Keratinocyte (primary cell): ENCODE measurements around the gene OR1S1. TPM values are rescaled to one million over a fixed set of nuclear protein-coding genes. Genes with fewer than 3 reads are reported as not detected.
A peak's percentile ranks its signal among the peaks of the same experiment; 100 is the strongest.
"Not testable (repeated sequence)": the region's sequence is repeated elsewhere in the genome, so short reads cannot be mapped to it uniquely, and the experiment has no call there.

Source experiments
- DNase-seq: peaks from one replicate; pipeline ENCODE4 v3.0.0-alpha.2; 2011; ENCODE audit warnings: low read depth, missing footprints, low spot score
- FAIRE-seq: peaks from 2 replicates; lab custom pipeline; 2011; peaks lifted over from hg19 to GRCh38; lab: Jason Lieb, UNC
- H2AFZ ChIP-seq: 2 replicates; pipeline ENCODE4 v1.6.0; 2012; ENCODE audit warnings: low read length, control low read depth, inconsistent platforms; ENCODE audit not compliant: control insufficient read depth
- H3K27ac ChIP-seq: 2 replicates; pipeline ENCODE4 v1.5.1; 2011; ENCODE audit warnings: low read length; ENCODE audit not compliant: control insufficient read depth, insufficient read depth
- H3K27me3 ChIP-seq: 3 replicates; pipeline ENCODE4 v1.6.0; 2011; ENCODE audit warnings: low read length; ENCODE audit not compliant: control insufficient read depth, insufficient read depth; ENCODE audit errors: extremely low read depth
- H3K36me3 ChIP-seq, 2 experiments: 2 replicates in 1 of 2; 3 replicates in 1 of 2; pipeline ENCODE4 v1.5.1; 2011; ENCODE audit warnings: low read length in 2 of 2, mild to moderate bottlenecking in 1 of 2; ENCODE audit not compliant: control insufficient read depth in 2 of 2, insufficient read depth in 2 of 2; ENCODE audit errors: extremely low read depth in 1 of 2
- H3K4me1 ChIP-seq: 3 replicates; pipeline ENCODE4 v1.5.1; 2011; ENCODE audit warnings: low read length; ENCODE audit not compliant: control insufficient read depth, insufficient read depth; ENCODE audit errors: extremely low read depth
- H3K4me2 ChIP-seq: 3 replicates; pipeline ENCODE4 v1.6.0; 2011; ENCODE audit warnings: low read depth, low read length; ENCODE audit not compliant: control insufficient read depth, insufficient read depth; ENCODE audit errors: extremely low read depth
- H3K4me3 ChIP-seq, 3 experiments: fragments of 200-600 bp in 1 of 3; sonication (generic) in 1 of 3; 2 replicates in 2 of 3; 3 replicates in 1 of 3; pipeline ENCODE4 v1.5.1; 2011 to 2016; ENCODE audit warnings: low read length in 3 of 3, mild to moderate bottlenecking in 3 of 3, control low read depth in 2 of 3, inconsistent platforms in 1 of 3, low read depth in 1 of 3, mixed read lengths in 1 of 3, mixed run types in 1 of 3, moderate library complexity in 1 of 3; ENCODE audit not compliant: control insufficient read depth in 2 of 3, insufficient read depth in 2 of 3; ENCODE audit errors: extremely low read depth in 1 of 3
- H3K79me2 ChIP-seq: 2 replicates; pipeline ENCODE4 v1.6.0; 2012; ENCODE audit warnings: low read length; ENCODE audit not compliant: control insufficient read depth, insufficient read depth
- H3K9ac ChIP-seq: 3 replicates; pipeline ENCODE4 v1.6.0; 2011; ENCODE audit warnings: low read length; ENCODE audit not compliant: control insufficient read depth, insufficient read depth; ENCODE audit errors: extremely low read depth
- H3K9me1 ChIP-seq: 3 replicates; pipeline ENCODE4 v1.6.0; 2011; ENCODE audit warnings: low read length; ENCODE audit not compliant: control insufficient read depth, insufficient read depth; ENCODE audit errors: extremely low read depth
- H3K9me3 ChIP-seq: 2 replicates; pipeline ENCODE4 v1.5.1; 2012; ENCODE audit warnings: low read depth, low read length; ENCODE audit not compliant: control insufficient read depth
- H4K20me1 ChIP-seq: 3 replicates; pipeline ENCODE4 v1.6.0; 2011; ENCODE audit warnings: low read length; ENCODE audit not compliant: control insufficient read depth, insufficient read depth; ENCODE audit errors: extremely low read depth
- EZH2 ChIP-seq: IDR thresholded peaks from one replicate; pipeline ENCODE4 v1.6.1; 2012; ENCODE audit warnings: inconsistent platforms, mild to moderate bottlenecking, low read length, moderate library complexity
- dilution Hi-C: fragments of 300-500 bp; cut with MboI; formaldehyde crosslinking; loops from one replicate; pipeline ENCODE4 v1.7.0; 2020; ENCODE audit warnings: low sequenced_read_pairs; ENCODE audit not compliant: extremely low pct_ligation_motif_present
- polyA minus RNA-seq, 3 experiments: library from RNA; depleted of rRNA, polyadenylated mRNA; stranded (reverse); fragments of >200 nt; gene quantifications; 1 replicate in 1 of 3; 2 replicates in 1 of 3; 3 replicates in 1 of 3; pipeline ENCODE4 v1.2.3, GENCODE V29; 2011
- polyA plus RNA-seq, 5 experiments: library from polyadenylated mRNA; depleted of rRNA in 3 of 5; stranded (reverse) in 3 of 5; stranded (forward) in 1 of 5; unstranded in 1 of 5; fragments of >200 nt; gene quantifications; 1 replicate in 1 of 5; 2 replicates in 3 of 5; 3 replicates in 1 of 5; pipeline versions ENCODE4 v1.2.1 to v1.2.3, GENCODE V29; 2011 to 2012; ENCODE audit warnings: missing spikeins in 2 of 5, low read depth in 1 of 5, low replicate concordance in 1 of 5
- TF ChIP-seq, protein P1 (sequence below), 3 experiments: IDR thresholded peaks in 1 of 3; conservative IDR thresholded peaks in 1 of 3; optimal IDR thresholded peaks in 1 of 3; 2 replicates in 2 of 3; 3 replicates in 1 of 3; pipeline versions ENCODE3 to v1.5.1; 2011; ENCODE audit warnings: low read length in 3 of 3, mild to moderate bottlenecking in 3 of 3, moderate library complexity in 2 of 3, control low read depth in 1 of 3, inconsistent platforms in 1 of 3; ENCODE audit not compliant: insufficient read depth in 2 of 3; ENCODE audit errors: extremely low read depth in 1 of 3

Gene OR1S1
- polyA plus RNA-seq (not detected in 3 replicates), polyA minus RNA-seq (0.35 to 0.43 TPM in 2 of 3 replicates, not detected in the other)
- polyA plus RNA-seq (2011; ENCODE audit: low read depth) = not detected
- not detected in 2 replicates for polyA plus RNA-seq (2011; cell fraction: cytosol; rRNA removed)
- polyA plus RNA-seq (2011; cell fraction: nucleus; rRNA removed) = 0.16 TPM in 1 of 2 replicates, not detected in the other
- polyA plus RNA-seq (2012; ENCODE audit: low replicate concordance) = not detected in 2 replicates
- polyA minus RNA-seq (2011; cell fraction: cytosol; rRNA and poly(A)+ RNA removed) = not detected
- 0.62 TPM in 1 of 2 replicates, not detected in the other for polyA minus RNA-seq (2011; cell fraction: nucleus; rRNA and poly(A)+ RNA removed)

DNA sequence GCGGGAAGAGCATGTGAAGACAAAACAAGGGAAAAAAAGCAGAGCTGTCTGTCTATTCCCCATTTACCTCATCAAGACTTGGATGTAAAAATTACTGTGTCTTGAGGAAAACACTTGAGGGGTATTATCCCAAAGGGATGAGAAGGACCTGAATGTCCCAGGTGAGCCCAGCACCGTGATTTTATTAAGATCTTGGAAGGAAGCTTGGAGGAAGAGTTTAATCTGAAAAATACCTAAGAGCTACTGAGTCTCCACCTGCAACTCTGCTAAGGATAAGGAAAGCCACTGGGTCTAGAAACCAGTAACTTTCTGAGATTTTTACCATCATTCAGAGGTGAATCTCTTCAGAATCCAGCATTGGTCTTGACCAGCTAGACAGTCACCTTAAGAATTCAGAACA lies at the start of gene OR1S1:
Gene OR1S1, plus strand, starts transcription at position 301 of the 400 bp plus-strand sequence.
- H3K4me3 ChIP-seq, H2AFZ ChIP-seq, H3K9ac ChIP-seq, H3K27me3 ChIP-seq, H3K79me2 ChIP-seq, H3K9me1 ChIP-seq, DNase-seq, H3K4me2 ChIP-seq, dilution Hi-C loops, H3K27ac ChIP-seq, H3K4me1 ChIP-seq, H3K36me3 ChIP-seq, H3K9me3 ChIP-seq, H4K20me1 ChIP-seq: not testable (repeated sequence)
- peak; percentile 13 for FAIRE-seq

- Histone ChIP-seq H3K4me1 (no peaks in the 10 kb centered on the region), H3K4me2 (no peak overlapping the region), H3K27me3 (no peaks in the 10 kb centered on the region), H3K4me3 (no peak overlapping the region), H3K9me3 (no peaks in the 10 kb centered on the region), H3K36me3 (no peaks in the 10 kb centered on the region), H3K79me2 (no peaks in the 10 kb centered on the region), H3K27ac (no peak overlapping the region), H3K9ac (no peak overlapping the region), H4K20me1 (no peaks in the 10 kb centered on the region), H3K9me1 (no peaks in the 10 kb centered on the region), H2AFZ (no peak overlapping the region)
- no peak for DNase-seq
- dilution Hi-C loops = no loop called here
- no peak for TF ChIP-seq EZH2
- TF ChIP-seq, protein P1, sequence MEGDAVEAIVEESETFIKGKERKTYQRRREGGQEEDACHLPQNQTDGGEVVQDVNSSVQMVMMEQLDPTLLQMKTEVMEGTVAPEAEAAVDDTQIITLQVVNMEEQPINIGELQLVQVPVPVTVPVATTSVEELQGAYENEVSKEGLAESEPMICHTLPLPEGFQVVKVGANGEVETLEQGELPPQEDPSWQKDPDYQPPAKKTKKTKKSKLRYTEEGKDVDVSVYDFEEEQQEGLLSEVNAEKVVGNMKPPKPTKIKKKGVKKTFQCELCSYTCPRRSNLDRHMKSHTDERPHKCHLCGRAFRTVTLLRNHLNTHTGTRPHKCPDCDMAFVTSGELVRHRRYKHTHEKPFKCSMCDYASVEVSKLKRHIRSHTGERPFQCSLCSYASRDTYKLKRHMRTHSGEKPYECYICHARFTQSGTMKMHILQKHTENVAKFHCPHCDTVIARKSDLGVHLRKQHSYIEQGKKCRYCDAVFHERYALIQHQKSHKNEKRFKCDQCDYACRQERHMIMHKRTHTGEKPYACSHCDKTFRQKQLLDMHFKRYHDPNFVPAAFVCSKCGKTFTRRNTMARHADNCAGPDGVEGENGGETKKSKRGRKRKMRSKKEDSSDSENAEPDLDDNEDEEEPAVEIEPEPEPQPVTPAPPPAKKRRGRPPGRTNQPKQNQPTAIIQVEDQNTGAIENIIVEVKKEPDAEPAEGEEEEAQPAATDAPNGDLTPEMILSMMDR (optimal IDR thresholded peaks at IDR 0.05 in 1 of 3, IDR thresholded peaks at IDR 0.05 in 1 of 3, conservative IDR thresholded peaks at IDR 0.05 in 1 of 3; ENCODE audit: extremely low read depth in 1 of 3, insufficient read depth in 2 of 3, low read length in 3 of 3) = no peak
- FAIRE-seq = no peak
These were observed 48.1 kb upstream of the OR1S1 start for GRCh38 chr11:58164389-58164788.

- Histone ChIP-seq H3K4me1 (no peaks in the 10 kb centered on the region), H3K4me2 (no peak overlapping the region), H3K4me3 (no peak overlapping the region), H3K79me2 (no peaks in the 10 kb centered on the region), H3K9ac (no peak overlapping the region), H3K27ac (no peak overlapping the region), H4K20me1 (no peaks in the 10 kb centered on the region), H3K36me3 (no peaks in the 10 kb centered on the region), H2AFZ (no peak overlapping the region), H3K9me3 (no peaks in the 10 kb centered on the region), H3K9me1 (no peaks in the 10 kb centered on the region), H3K27me3 (no peaks in the 10 kb centered on the region)
- dilution Hi-C loops = no loop called here
- TF ChIP-seq, protein P1 (optimal IDR thresholded peaks at IDR 0.05 in 1 of 3, IDR thresholded peaks at IDR 0.05 in 1 of 3, conservative IDR thresholded peaks at IDR 0.05 in 1 of 3; ENCODE audit: extremely low read depth in 1 of 3, insufficient read depth in 2 of 3, low read length in 3 of 3) = no peak
- TF ChIP-seq EZH2 = no peak
- no peak for DNase-seq
- no peak for FAIRE-seq
These were observed 47.5 kb upstream of the OR1S1 start for GRCh38 chr11:58164990-58165389.
